Activated B cell treated with CpG ODN at 0.5 μM for 24 hours (primary cell): ENCODE results near the gene TBX4. TPM values are rescaled to one million over a fixed set of nuclear protein-coding genes. Genes with fewer than 3 reads are reported as not detected.

Source experiments
- ATAC-seq: fragments of 200-7000 bp; cut with Tn5 transposase; one replicate; pipeline ENCODE4 v1.10.0; 2021; ENCODE audit warnings: low read depth, mild to moderate bottlenecking, moderate library complexity
- CTCF ChIA-PET: fragments of 350-600 bp; sonication (Branson Sonifier 250); formaldehyde crosslinking; loops from one replicate; lab custom pipeline; 2021; ENCODE audit warnings: antibody characterized with exemption; lab: Charles Lee
- POLR2A ChIA-PET: fragments of 350-600 bp; sonication (Branson Sonifier 250); formaldehyde crosslinking; loops from one replicate; lab custom pipeline; 2021; ENCODE audit warnings: antibody characterized with exemption; lab: Charles Lee
- DNase-seq: peaks from one replicate; pipeline ENCODE4 v3.0.0; 2022
- H3K27ac Mint-ChIP-seq: one replicate; pipeline ENCODE4 v1.8.0; 2020; ENCODE audit warnings: mixed read lengths
- H3K27me3 Mint-ChIP-seq: one replicate; pipeline ENCODE4 v1.8.0; 2021; ENCODE audit warnings: mixed read lengths
- H3K36me3 Mint-ChIP-seq: one replicate; pipeline ENCODE4 v1.8.0; 2021; ENCODE audit warnings: low read depth, mixed read lengths
- H3K4me1 Mint-ChIP-seq: one replicate; pipeline ENCODE4 v1.8.0; 2021; ENCODE audit warnings: mixed read lengths
- H3K4me3 Mint-ChIP-seq: one replicate; pipeline ENCODE4 v1.8.0; 2020; ENCODE audit warnings: mild to moderate bottlenecking, mixed read lengths
- H3K9me3 Mint-ChIP-seq: one replicate; pipeline ENCODE4 v1.8.0; 2020; ENCODE audit warnings: mixed read lengths
- intact Hi-C: fragments of 100-400 bp; cut with micrococcal nuclease; formaldehyde crosslinking; loops from one replicate; pipeline ENCODE4 v1.15.1; 2024
- total RNA-seq: library from RNA; stranded (reverse); gene quantifications from 2 replicates; pipeline ENCODE4 v1.2.3, GENCODE V29; 2022
- TF ChIP-seq, protein P1 (sequence below): fragments of 200-600 bp; IDR thresholded peaks from one replicate; pipeline ENCODE4 v1.8.0; 2022; ENCODE audit warnings: antibody characterized with exemption, mild to moderate bottlenecking

TBX4 gene
- total RNA-seq, 1 donor from 2014 or later, result not detected

DNA sequence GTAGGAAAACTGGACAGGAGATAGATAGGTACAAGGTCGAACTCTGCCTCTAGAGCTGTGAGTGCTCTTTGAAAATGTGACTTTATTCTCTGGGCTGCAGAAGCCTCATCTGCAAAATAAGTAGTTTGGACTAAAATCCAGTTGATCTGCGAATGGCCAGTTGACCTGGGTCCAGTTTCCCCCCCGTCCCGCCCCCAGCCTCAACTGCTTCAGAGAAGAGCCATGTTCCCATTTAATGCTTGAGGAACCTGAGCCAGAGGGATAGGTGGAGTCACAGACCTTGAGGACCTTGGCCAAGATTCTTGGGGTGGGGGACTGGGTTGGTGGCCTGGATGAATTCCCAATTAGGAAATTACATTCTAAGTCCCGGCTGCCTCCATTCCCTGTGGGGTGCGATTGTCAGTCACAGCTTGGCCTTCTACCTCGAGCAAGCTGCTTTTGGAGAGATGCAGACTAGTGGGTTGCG, 38.5 kb upstream of the TBX4 start:
- POLR2A ChIA-PET, result interaction anchor here (0.5 kb wide), 1 partner anchor 192 kb away, joined by 7 read pairs; no protein-coding TSS in a partner anchor
- Mint-ChIP-seq H3K9me3 (no peaks in the 10 kb centered on the region), H3K27me3 (peaks cover 22% of the 10 kb centered on the region), H3K36me3 (no peaks in the 10 kb centered on the region), H3K27ac (no peak overlapping the region), H3K4me1 (peaks cover 23% of the 10 kb centered on the region), H3K4me3 (no peak overlapping the region)
- TF ChIP-seq, protein P1, sequence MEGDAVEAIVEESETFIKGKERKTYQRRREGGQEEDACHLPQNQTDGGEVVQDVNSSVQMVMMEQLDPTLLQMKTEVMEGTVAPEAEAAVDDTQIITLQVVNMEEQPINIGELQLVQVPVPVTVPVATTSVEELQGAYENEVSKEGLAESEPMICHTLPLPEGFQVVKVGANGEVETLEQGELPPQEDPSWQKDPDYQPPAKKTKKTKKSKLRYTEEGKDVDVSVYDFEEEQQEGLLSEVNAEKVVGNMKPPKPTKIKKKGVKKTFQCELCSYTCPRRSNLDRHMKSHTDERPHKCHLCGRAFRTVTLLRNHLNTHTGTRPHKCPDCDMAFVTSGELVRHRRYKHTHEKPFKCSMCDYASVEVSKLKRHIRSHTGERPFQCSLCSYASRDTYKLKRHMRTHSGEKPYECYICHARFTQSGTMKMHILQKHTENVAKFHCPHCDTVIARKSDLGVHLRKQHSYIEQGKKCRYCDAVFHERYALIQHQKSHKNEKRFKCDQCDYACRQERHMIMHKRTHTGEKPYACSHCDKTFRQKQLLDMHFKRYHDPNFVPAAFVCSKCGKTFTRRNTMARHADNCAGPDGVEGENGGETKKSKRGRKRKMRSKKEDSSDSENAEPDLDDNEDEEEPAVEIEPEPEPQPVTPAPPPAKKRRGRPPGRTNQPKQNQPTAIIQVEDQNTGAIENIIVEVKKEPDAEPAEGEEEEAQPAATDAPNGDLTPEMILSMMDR, result no peak
- ATAC-seq (no peak), DNase-seq (no peak)
- intact Hi-C loops, result loop anchor here (2.0 to 5.0 kb wide), 4 partner anchors 224 to 736 kb away; partner anchors contain the start of gene BCAS3
- CTCF ChIA-PET, result interaction anchor here (1.1 to 2.1 kb wide), 4 partner anchors 12 to 442 kb away, joined by 3 to 14 read pairs (median 10); no protein-coding TSS in a partner anchor

GRCh38 chr17:61414141-61414935, 37.9 kb upstream of the TBX4 start:
- Mint-ChIP-seq H3K36me3 (no peaks in the 10 kb centered on the region), H3K4me3 (no peak overlapping the region), H3K27me3 (peaks cover 26% of the 10 kb centered on the region), H3K4me1 (peaks cover 19% of the 10 kb centered on the region), H3K27ac (no peak overlapping the region), H3K9me3 (no peaks in the 10 kb centered on the region)
- POLR2A ChIA-PET, result no interaction called here
- ATAC-seq (no peak), DNase-seq (no peak)
- CTCF ChIA-PET, result no interaction called here
- TF ChIP-seq, protein P1, result no peak
- intact Hi-C loops, result loop anchor here (5.0 kb wide), 3 partner anchors 223 to 737 kb away; partner anchors contain the start of gene BCAS3

GRCh38 chr17:61414936-61415251, 37.3 kb upstream of the TBX4 start:
- Mint-ChIP-seq H3K4me1 (peaks cover 17% of the 10 kb centered on the region), H3K27me3 (peaks cover 25% of the 10 kb centered on the region), H3K36me3 (no peaks in the 10 kb centered on the region), H3K27ac (no peak overlapping the region), H3K9me3 (no peaks in the 10 kb centered on the region), H3K4me3 (no peak overlapping the region)
- TF ChIP-seq, protein P1, result no peak
- ChIA-PET CTCF (no interaction called here), POLR2A (no interaction called here)
- ATAC-seq (no peak), DNase-seq (no peak)
- intact Hi-C loops, result loop anchor here (5.0 kb wide), 3 partner anchors 222 to 738 kb away; partner anchors contain the start of gene BCAS3

GRCh38 chr17:61415374-61416210, 36.6 kb upstream of the TBX4 start:
- Mint-ChIP-seq H3K27ac (no peak overlapping the region), H3K36me3 (no peaks in the 10 kb centered on the region)
- ATAC-seq, result no peak

More at GRCh38 chr17:61415374-61416210, 36.6 kb upstream of the TBX4 start:
- intact Hi-C loops, result loop anchor here (1.0 kb wide), 1 partner anchor 136 kb away; no protein-coding TSS in a partner anchor
- no peak overlapping the region for H3K4me3 Mint-ChIP-seq
- POLR2A ChIA-PET, result no interaction called here
- no peaks in the 10 kb centered on the region for H3K9me3 Mint-ChIP-seq
- CTCF ChIA-PET, result no interaction called here
- peaks cover 10% of the 10 kb centered on the region for H3K4me1 Mint-ChIP-seq
- DNase-seq, result no peak
- peaks cover 26% of the 10 kb centered on the region for H3K27me3 Mint-ChIP-seq
- TF ChIP-seq, protein P1, result no peak
